Measurements from ENCODE around the gene NDUFS3. TPM values are rescaled to one million over a fixed set of nuclear protein-coding genes. Genes with fewer than 3 reads are reported as not detected.

NDUFS3 gene
- total and polyA plus RNA-seq, 2 experiments from 2014 or later: 92.6 to 107 TPM

- TF ChIP-seq EZH2phosphoT487 (IDR thresholded peaks at IDR 0.05; ENCODE audit: low read depth, severe bottlenecking, unreplicated experiment) (no peak), CTCF (IDR thresholded peaks at IDR 0.05; ENCODE audit: poor library complexity) (no peak), EZH2 (IDR thresholded peaks at IDR 0.05; ENCODE audit: borderline replicate concordance) (no peak)
- Histone ChIP-seq H3K27me3 (no peaks in the 10 kb centered on the region), H2AFZ (no peak overlapping the region), H4K20me1 (ENCODE audit: insufficient read depth, poor library complexity, severe bottlenecking) (peaks cover 51% of the 10 kb centered on the region), H3K9me2 (replicated peaks; ENCODE audit: insufficient read depth) (no peaks in the 10 kb centered on the region), H3K9me3 (ENCODE audit: low read depth) (no peaks in the 10 kb centered on the region), H3K4me1 (ENCODE audit: insufficient read depth) (peaks cover 9% of the 10 kb centered on the region), H3K79me2 (peaks cover 68% of the 10 kb centered on the region), H3K4me2 (peak overlapping the region; percentile 84), H3K36me3 (replicated peaks; ENCODE audit: insufficient read depth, low read depth) (no peaks in the 10 kb centered on the region), H3K27ac (peak overlapping the region; percentile 97), H3K4me3 (no peak overlapping the region)
- peak; percentile 36 for DNase-seq (ENCODE audit: low spot score)
Measured at GRCh38 chr11:47551086-47551485, 27.8 kb upstream of the NDUFS3 start.

- peak overlapping the region; percentile 97 for H3K27ac ChIP-seq
- DNase-seq (ENCODE audit: low spot score): peak; percentile 58
- no peaks in the 10 kb centered on the region for H3K9me3 ChIP-seq (ENCODE audit: low read depth)
- peaks cover 9% of the 10 kb centered on the region for H3K4me1 ChIP-seq (ENCODE audit: insufficient read depth)
- peak overlapping the region; percentile 79 for H3K4me3 ChIP-seq
- no peaks in the 10 kb centered on the region for H3K36me3 ChIP-seq (replicated peaks; ENCODE audit: insufficient read depth, low read depth)
- peak overlapping the region; percentile 58 for H2AFZ ChIP-seq
- no peaks in the 10 kb centered on the region for H3K27me3 ChIP-seq
- WGBS (ENCODE audit: low lambda C conversion rate, missing lambda C conversion rate): 2% methylated on average over 22 of the region's 22 CpGs
- H4K20me1 ChIP-seq (ENCODE audit: insufficient read depth, poor library complexity, severe bottlenecking): peaks cover 41% of the 10 kb centered on the region
- TF ChIP-seq CTCF (IDR thresholded peaks at IDR 0.05; ENCODE audit: poor library complexity): no peak
- TF ChIP-seq EZH2 (IDR thresholded peaks at IDR 0.05; ENCODE audit: borderline replicate concordance): no peak
- TF ChIP-seq EZH2phosphoT487 (IDR thresholded peaks at IDR 0.05; ENCODE audit: low read depth, severe bottlenecking, unreplicated experiment): no peak
- no peaks in the 10 kb centered on the region for H3K9me2 ChIP-seq (replicated peaks; ENCODE audit: insufficient read depth)
- peak overlapping the region; percentile 84 for H3K4me2 ChIP-seq
- peaks cover 58% of the 10 kb centered on the region for H3K79me2 ChIP-seq
Measured at GRCh38 chr11:47552056-47552565, 26.8 kb upstream of the NDUFS3 start.

- no peak for TF ChIP-seq EZH2 (IDR thresholded peaks at IDR 0.05; ENCODE audit: borderline replicate concordance)
- peak; percentile 73 for TF ChIP-seq CTCF (IDR thresholded peaks at IDR 0.05; ENCODE audit: poor library complexity)
- no peak for TF ChIP-seq EZH2phosphoT487 (IDR thresholded peaks at IDR 0.05; ENCODE audit: low read depth, severe bottlenecking, unreplicated experiment)
- WGBS (ENCODE audit: low lambda C conversion rate, missing lambda C conversion rate): 2% methylated on average over 53 of the region's 89 CpGs
- Histone ChIP-seq H3K79me2 (peaks cover 51% of the 10 kb centered on the region), H3K4me1 (ENCODE audit: insufficient read depth) (peaks cover 9% of the 10 kb centered on the region), H2AFZ (peak within 1 kb of the TSS; percentile 64), H3K4me3 (peak within 1 kb of the TSS; percentile 79), H3K27me3 (no peaks in the 10 kb centered on the region), H3K9me2 (replicated peaks; ENCODE audit: insufficient read depth) (no peaks in the 10 kb centered on the region), H3K9me3 (ENCODE audit: low read depth) (no peaks in the 10 kb centered on the region), H3K4me2 (peak within 1 kb of the TSS; percentile 84), H3K27ac (peak within 1 kb of the TSS; percentile 97), H3K36me3 (replicated peaks; ENCODE audit: insufficient read depth, low read depth) (no peaks in the 10 kb centered on the region), H4K20me1 (ENCODE audit: insufficient read depth, poor library complexity, severe bottlenecking) (peaks cover 34% of the 10 kb centered on the region)
- peak; percentile 97 for DNase-seq (ENCODE audit: low spot score)
Measured at GRCh38 chr11:47552566-47553405, 26.1 kb upstream of the NDUFS3 start, which contains the start of gene CELF1. TSS of gene CELF1 (minus strand) at chr11:47553132. CDS start at chr11:47499523, 53,609 bp downstream.

Measured in hepatocyte (in vitro differentiated cells).